HPDE6-E6E7 (cell line): ENCODE results near the gene ADAM30.
"Not testable (repeated sequence)": the region's sequence is repeated elsewhere in the genome, so short reads cannot be mapped to it uniquely, and the experiment has no call there.

Experiments
- DNase-seq: peaks from one replicate; pipeline ENCODE4 v3.0.0; 2011; ENCODE audit warnings: missing footprints; ENCODE audit errors: extremely low spot score

The ADAM30 gene

GRCh38 chr1:119874186-119874585 lies 22.1 kb downstream of the ADAM30 start:
- no peak for DNase-seq

GRCh38 chr1:119873135-119874015 lies 22.9 kb downstream of the ADAM30 start:
- DNase-seq: no peak

- DNase-seq: no peak
These were observed 24.4 kb downstream of the ADAM30 start for GRCh38 chr1:119871881-119872280.

- DNase-seq: peak; percentile 69
These were observed 25.3 kb downstream of the ADAM30 start for GRCh38 chr1:119870917-119871596.

- no peak for DNase-seq
These were observed 26.3 kb downstream of the ADAM30 start for GRCh38 chr1:119869995-119870394.

- DNase-seq: no peak
These were observed 28.1 kb downstream of the ADAM30 start for GRCh38 chr1:119868176-119868575.

GRCh38 chr1:119866451-119866850 lies 29.9 kb downstream of the ADAM30 start:
- no peak for DNase-seq

GRCh38 chr1:119865627-119866026 lies 30.7 kb downstream of the ADAM30 start:
- DNase-seq: no peak

GRCh38 chr1:119862276-119862675 lies 34.0 kb downstream of the ADAM30 start:
- no peak for DNase-seq

GRCh38 chr1:119861547-119861946 lies 34.8 kb downstream of the ADAM30 start:
- DNase-seq: no peak

- peak; percentile 63 for DNase-seq
These were observed 36.7 kb downstream of the ADAM30 start for GRCh38 chr1:119859647-119860046.

- not testable (repeated sequence) for DNase-seq
These were observed 37.6 kb downstream of the ADAM30 start for GRCh38 chr1:119858556-119859214.

- DNase-seq: no peak
These were observed 38.2 kb downstream of the ADAM30 start for GRCh38 chr1:119858126-119858525.

GRCh38 chr1:119853155-119853554 lies 43.2 kb downstream of the ADAM30 start:
- DNase-seq: no peak

GRCh38 chr1:119844206-119844605 lies 52.1 kb downstream of the ADAM30 start:
- DNase-seq: not testable (repeated sequence)
